PFSK-1 (cell line): ENCODE data around the gene CCDC194.

Experiments used
- REST ChIP-seq, 2 experiments: IDR thresholded peaks; 2 replicates each; pipeline versions ENCODE4 v1.6.1 to v1.8.0; 2011 to 2012; ENCODE audit warnings: low read depth in 2 of 2, low read length in 2 of 2, control low read depth in 1 of 2, inconsistent platforms in 1 of 2, mild to moderate bottlenecking in 1 of 2, moderate library complexity in 1 of 2; ENCODE audit not compliant: insufficient read depth in 1 of 2
- SIN3A ChIP-seq: IDR thresholded peaks from 2 replicates; pipeline ENCODE4 v1.6.1; 2012; ENCODE audit warnings: mild to moderate bottlenecking, low read length, moderate library complexity, borderline replicate concordance; ENCODE audit not compliant: insufficient read depth
- TAF1 ChIP-seq: IDR thresholded peaks from 2 replicates; pipeline ENCODE4 v1.6.1; 2012; ENCODE audit warnings: low read length, control low read depth, borderline replicate concordance; ENCODE audit not compliant: insufficient read depth

- TF ChIP-seq REST (IDR thresholded peaks at IDR 0.05; ENCODE audit: insufficient read depth in 1 of 2, low read depth in 2 of 2, low read length in 2 of 2) (no peak), SIN3A (no peak), TAF1 (no peak)
Measured at GRCh38 chr19:17415121-17415520, 21.1 kb upstream of the CCDC194 start.
